ENCODE results near the gene CBL.
"Not testable (repeated sequence)": the region's sequence is repeated elsewhere in the genome, so short reads cannot be mapped to it uniquely, and the experiment has no call there.

The CBL gene

DNA sequence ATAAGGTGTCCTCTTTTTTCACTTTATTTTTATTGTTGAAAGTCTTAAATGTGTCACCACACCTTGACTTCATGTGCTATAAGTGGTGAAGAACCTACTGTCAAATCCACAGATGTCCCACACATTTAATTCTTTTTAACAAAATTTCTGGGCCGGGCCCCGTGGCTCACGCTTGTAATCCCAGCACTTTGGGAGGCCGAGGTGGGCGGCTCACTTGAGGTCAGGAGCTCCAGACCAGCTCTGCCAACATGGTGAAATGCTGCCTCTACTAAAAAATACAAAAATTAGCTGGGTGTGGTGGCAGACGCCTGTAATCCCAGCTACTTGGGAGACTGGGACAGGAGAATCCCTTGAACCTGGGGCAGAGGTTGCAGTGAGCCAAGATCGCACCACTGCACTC is 3.0 kb downstream of the CBL start:
- no peaks in the 10 kb centered on the region for H3K9me3 ChIP-seq (ENCODE audit: control insufficient read depth, insufficient read depth, low read length)
- no peaks in the 10 kb centered on the region for H3K36me3 ChIP-seq (ENCODE audit: insufficient read depth, low read length)
- peaks cover 5% of the 10 kb centered on the region for H3K4me1 ChIP-seq (ENCODE audit: insufficient read depth, low read length)
- no peak overlapping the region for H3K9ac ChIP-seq (ENCODE audit: low read depth, low read length)

DNA sequence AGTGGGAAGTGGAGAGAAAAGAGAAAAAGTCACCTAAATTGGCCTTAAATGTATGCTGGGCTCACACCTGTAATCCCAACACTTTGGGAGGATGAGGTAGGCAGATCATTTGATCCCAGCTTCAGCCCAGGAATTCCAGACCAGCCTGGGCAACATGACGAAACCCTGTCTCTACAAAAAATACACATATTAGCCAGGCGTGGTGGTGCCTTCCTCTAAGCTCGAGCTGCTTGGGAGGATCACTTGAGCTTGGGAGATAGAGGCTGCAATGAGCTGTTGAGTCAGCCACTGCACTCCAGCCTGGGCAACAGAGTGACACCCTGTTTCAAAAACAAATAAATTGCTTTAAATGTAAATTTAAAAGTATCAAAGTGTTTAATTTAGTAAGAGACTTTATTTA is 3.9 kb downstream of the CBL start:
- no peaks in the 10 kb centered on the region for H3K36me3 ChIP-seq (ENCODE audit: insufficient read depth, low read length)
- no peaks in the 10 kb centered on the region for H3K9me3 ChIP-seq (ENCODE audit: control insufficient read depth, insufficient read depth, low read length)
- no peak overlapping the region for H3K9ac ChIP-seq (ENCODE audit: low read depth, low read length)
- H3K4me1 ChIP-seq (ENCODE audit: insufficient read depth, low read length) = peaks cover 5% of the 10 kb centered on the region

DNA sequence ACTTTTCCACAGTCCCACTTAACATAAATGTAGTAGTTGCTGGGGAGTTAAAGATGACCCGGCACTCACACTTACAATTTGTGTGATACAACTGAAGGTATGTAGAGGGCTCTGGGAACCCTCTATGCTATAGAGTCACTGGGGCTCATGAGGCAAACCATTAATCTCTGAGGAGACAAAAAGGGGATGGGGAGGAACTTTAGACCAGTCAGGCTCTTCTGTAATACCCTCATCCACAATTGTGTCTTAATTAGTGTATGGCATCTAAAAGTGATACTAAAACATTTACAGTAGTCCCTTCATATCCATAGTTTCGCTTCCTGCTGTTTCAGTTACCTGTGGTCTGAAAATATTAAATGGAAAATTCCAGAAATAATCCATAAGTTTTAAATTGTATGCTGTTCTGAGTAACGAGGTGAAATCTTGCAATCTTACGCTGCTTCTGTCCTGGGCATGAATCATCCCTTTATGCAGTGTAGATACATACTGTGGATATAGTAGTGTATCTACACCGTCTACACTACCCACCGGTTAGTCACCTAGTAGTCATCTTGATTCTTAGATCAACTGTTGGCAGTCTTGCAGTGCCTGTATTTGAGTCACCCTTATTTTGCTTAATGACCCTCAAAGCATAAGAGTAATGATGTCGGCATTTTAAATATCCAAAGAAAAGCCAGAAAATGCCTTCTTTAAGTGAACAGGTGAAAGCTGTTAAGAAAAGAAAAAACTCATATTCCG is 12.2 kb downstream of the CBL start:
- Histone ChIP-seq H3K9me3 (ENCODE audit: control insufficient read depth, insufficient read depth, low read length) (no peaks in the 10 kb centered on the region), H3K4me1 (ENCODE audit: insufficient read depth, low read length) (no peaks in the 10 kb centered on the region), H3K36me3 (ENCODE audit: insufficient read depth, low read length) (no peaks in the 10 kb centered on the region), H3K9ac (ENCODE audit: low read depth, low read length) (no peak overlapping the region)

DNA sequence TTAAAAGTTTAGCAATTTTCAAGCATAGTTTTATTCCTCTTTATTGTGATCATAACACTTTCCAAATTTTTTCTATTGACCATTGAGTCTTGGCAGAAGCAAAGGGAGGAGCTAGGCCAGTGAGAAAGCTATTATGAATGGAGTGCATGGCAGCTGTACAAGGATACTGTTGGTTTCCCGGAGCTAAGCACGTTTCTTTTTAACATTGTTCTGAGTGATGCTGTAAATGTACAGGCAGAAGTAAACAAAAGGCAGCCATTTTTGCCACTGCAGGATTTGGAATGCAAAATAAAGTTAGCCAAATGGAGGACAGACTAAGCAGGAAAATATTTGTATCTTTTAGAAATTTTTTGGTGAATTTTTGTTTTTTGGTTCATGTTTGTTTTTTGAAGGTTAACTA is 16.2 kb downstream of the CBL start:
- no peak overlapping the region for H3K9ac ChIP-seq (ENCODE audit: low read depth, low read length)
- no peaks in the 10 kb centered on the region for H3K4me1 ChIP-seq (ENCODE audit: insufficient read depth, low read length)
- H3K9me3 ChIP-seq (ENCODE audit: control insufficient read depth, insufficient read depth, low read length) = no peaks in the 10 kb centered on the region
- H3K36me3 ChIP-seq (ENCODE audit: insufficient read depth, low read length) = no peaks in the 10 kb centered on the region

DNA sequence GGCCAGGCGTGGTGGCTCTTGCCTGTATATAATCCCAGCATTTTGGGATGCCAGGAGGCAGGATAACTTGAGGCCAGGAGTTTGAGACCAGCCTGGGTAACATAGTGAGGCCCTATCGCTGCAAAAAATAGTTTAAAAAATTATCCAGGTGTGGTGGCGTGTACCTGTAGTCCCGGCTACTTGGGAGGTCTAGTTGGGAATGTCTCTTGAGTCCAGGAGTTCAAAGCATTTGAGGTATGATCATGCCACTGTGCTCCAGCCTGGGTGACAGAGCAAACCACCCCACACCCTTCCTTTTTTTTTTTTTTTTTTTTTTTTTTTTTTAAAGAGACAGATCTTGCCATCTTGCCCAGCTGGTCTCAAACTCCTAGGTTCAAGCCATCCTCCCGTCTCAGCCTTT is 16.8 kb downstream of the CBL start:
- H3K4me1 ChIP-seq (ENCODE audit: insufficient read depth, low read length) = no peaks in the 10 kb centered on the region
- no peaks in the 10 kb centered on the region for H3K9me3 ChIP-seq (ENCODE audit: control insufficient read depth, insufficient read depth, low read length)
- H3K9ac ChIP-seq (ENCODE audit: low read depth, low read length) = no peak overlapping the region
- no peaks in the 10 kb centered on the region for H3K36me3 ChIP-seq (ENCODE audit: insufficient read depth, low read length)

DNA sequence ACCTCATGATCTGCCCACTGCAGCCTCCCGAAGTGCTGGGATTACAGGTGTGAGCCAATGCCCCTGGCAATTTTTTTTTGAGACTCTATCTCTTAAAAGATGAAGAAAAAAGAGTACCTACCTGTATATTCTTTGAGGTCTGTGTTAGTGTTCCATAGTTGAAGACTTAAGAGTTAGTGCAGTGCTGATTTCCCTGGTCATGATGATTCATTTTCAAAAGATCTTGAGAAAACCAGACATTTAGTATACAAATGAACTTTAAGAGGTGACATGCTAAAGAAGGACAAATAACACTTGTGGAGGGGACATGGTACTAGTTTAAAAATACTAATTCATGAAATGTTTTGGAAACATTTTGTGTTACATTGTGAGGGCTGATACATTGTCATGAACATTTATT is 17.7 kb downstream of the CBL start:
- no peaks in the 10 kb centered on the region for H3K9me3 ChIP-seq (ENCODE audit: control insufficient read depth, insufficient read depth, low read length)
- no peaks in the 10 kb centered on the region for H3K4me1 ChIP-seq (ENCODE audit: insufficient read depth, low read length)
- H3K36me3 ChIP-seq (ENCODE audit: insufficient read depth, low read length) = no peaks in the 10 kb centered on the region
- no peak overlapping the region for H3K9ac ChIP-seq (ENCODE audit: low read depth, low read length)

DNA sequence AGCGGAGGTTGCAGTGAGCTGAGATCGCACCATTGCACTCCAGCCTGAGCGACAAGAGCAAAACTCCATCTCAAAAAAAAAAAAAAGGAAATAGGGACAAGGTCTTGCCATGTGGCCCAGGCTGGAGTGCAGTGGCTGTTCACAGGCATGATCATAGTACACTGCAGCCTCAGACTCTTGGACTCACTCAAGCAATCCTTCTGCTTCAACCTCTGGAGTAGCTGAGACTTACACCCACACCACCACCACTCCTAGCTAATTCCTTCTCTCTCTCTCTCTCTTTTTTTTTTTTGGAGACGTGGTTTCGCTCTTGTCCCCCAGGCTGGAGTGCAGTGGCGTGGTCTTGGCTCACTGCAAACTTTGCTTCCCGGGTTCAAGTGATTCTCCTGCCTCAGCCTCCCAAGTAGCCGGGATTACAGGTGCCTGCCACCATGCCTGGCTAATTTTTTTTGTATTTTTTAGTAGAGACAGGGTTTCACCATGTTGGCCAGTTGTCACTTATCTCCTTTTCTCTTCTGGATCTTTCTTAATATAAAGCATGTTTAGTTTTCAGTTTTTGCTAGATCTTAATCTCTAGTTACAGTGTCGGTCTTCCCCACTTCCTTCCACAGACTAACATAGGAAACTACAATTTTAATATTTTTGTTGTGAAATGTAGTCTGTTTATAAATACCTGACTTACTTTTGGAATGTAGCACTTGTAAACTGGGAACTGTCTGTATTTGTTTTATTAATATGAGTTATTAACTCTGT is 22.6 kb downstream of the CBL start:
- not testable (repeated sequence) for H3K9ac ChIP-seq (ENCODE audit: low read depth, low read length); H3K9me3 ChIP-seq (ENCODE audit: control insufficient read depth, insufficient read depth, low read length); H3K36me3 ChIP-seq (ENCODE audit: insufficient read depth, low read length); H3K4me1 ChIP-seq (ENCODE audit: insufficient read depth, low read length)

DNA sequence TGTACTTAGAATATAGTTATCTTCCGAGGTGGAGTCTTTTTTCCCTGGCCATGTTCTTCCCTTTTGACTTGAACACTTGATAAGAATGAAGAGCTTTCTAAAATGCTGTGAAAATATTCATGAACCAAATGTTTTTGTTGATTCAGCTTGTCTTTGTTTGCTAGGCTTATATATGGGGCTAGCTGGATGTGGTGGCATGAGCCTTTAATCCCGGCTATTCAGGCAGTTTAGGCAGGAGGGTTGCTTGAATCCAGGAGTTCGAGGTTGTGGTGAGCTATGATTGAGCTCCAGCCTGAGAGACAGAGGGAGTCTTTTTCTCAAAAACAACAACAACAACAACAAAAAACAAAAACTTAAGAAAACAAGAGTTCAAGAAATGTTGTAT is 23.1 kb downstream of the CBL start:
- H3K36me3 ChIP-seq (ENCODE audit: insufficient read depth, low read length) = no peaks in the 10 kb centered on the region
- no peak overlapping the region for H3K9ac ChIP-seq (ENCODE audit: low read depth, low read length)
- H3K9me3 ChIP-seq (ENCODE audit: control insufficient read depth, insufficient read depth, low read length) = no peaks in the 10 kb centered on the region
- H3K4me1 ChIP-seq (ENCODE audit: insufficient read depth, low read length) = 0 out of 2 replicates have a peak, but pooled peaks cover 5% of the 10 kb centered on the region

DNA sequence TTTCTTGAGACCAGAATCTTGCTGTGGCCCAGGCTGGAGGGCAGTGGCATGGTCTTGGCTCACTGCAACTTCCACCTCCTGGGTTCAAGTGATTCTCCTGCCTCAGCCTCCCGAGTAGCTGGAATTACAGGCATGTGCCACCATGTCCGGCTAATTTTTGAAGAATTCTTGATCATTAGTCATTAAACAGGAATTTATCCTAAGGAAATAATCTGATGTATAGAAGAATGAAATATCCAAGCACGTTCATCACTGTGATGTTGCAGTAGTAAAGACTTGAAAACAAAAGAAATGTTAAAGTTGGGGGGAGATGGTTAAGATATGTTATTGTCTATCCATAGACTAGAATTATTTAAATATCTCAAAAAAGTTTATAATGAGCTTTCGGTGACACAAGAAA is 23.6 kb downstream of the CBL start:
- Histone ChIP-seq H3K9me3 (ENCODE audit: control insufficient read depth, insufficient read depth, low read length) (no peaks in the 10 kb centered on the region), H3K36me3 (ENCODE audit: insufficient read depth, low read length) (no peaks in the 10 kb centered on the region), H3K4me1 (ENCODE audit: insufficient read depth, low read length) (0 out of 2 replicates have a peak, but pooled peaks cover 5% of the 10 kb centered on the region), H3K9ac (ENCODE audit: low read depth, low read length) (no peak overlapping the region)

DNA sequence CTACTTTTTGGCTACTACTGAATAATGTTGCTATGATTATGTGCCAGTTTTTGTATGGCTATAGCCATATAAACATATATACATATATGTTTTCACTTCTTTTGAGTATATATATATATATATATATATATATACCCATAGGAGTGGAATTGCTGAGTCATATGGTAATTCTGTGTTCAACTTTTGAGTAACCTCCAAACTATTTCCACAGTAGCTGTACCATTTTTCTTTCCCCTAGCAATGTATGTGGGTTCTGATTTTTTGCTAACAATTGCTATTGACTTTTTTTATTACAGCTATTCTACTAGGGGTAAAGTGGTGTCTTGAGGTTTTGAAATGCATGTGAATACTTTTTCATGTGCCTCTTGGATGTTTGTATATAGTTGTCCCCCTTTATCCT is 30.4 kb downstream of the CBL start:
- Histone ChIP-seq H3K9me3 (ENCODE audit: control insufficient read depth, insufficient read depth, low read length) (no peaks in the 10 kb centered on the region), H3K36me3 (ENCODE audit: insufficient read depth, low read length) (no peaks in the 10 kb centered on the region), H3K4me1 (ENCODE audit: insufficient read depth, low read length) (0 out of 2 replicates have a peak, but pooled peaks cover 11% of the 10 kb centered on the region), H3K9ac (ENCODE audit: low read depth, low read length) (no peak overlapping the region)

DNA sequence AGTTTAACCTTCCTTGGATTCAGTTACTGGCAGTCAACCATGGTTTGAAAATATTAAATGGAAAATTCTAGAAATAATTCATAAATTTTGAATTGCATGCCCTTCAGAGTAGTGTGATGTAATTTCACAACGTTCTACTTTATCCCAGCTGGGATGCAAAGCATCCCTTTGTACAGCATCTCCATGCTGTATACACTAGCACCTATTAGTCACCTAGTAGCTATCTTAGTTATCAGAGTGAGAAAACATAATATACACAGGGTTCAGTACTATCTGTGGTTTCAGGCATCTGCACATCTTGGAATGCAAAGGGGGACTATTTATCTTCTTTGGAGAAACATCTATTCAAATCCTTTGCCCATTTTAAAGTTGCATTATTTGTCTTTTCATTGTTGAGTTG is 30.8 kb downstream of the CBL start:
- Histone ChIP-seq H3K9me3 (ENCODE audit: control insufficient read depth, insufficient read depth, low read length) (no peaks in the 10 kb centered on the region), H3K36me3 (ENCODE audit: insufficient read depth, low read length) (no peaks in the 10 kb centered on the region), H3K9ac (ENCODE audit: low read depth, low read length) (no peak overlapping the region), H3K4me1 (ENCODE audit: insufficient read depth, low read length) (0 out of 2 replicates have a peak, but pooled peaks cover 11% of the 10 kb centered on the region)

DNA sequence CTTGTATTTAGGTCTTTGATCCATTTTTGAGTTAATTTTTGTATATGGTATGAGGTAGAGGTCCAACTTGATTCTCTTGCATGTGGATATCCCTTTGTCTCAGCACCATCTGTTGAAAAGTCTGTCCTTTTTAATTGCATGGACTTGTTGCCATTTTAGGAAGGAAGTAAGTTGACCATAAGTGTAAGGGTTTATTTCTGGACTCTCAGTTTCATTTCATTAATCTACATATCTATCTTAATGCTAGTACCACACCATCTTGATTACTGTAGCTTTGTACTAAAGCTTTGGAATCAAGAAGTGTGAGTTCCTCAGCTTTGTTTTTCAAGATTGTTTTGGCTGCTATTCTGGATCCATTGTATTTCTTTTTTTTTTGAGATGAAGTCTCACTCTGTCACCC is 31.4 kb downstream of the CBL start:
- H3K9ac ChIP-seq (ENCODE audit: low read depth, low read length) = no peak overlapping the region
- H3K9me3 ChIP-seq (ENCODE audit: control insufficient read depth, insufficient read depth, low read length) = no peaks in the 10 kb centered on the region
- H3K36me3 ChIP-seq (ENCODE audit: insufficient read depth, low read length) = no peaks in the 10 kb centered on the region
- H3K4me1 ChIP-seq (ENCODE audit: insufficient read depth, low read length) = 0 out of 2 replicates have a peak, but pooled peaks cover 11% of the 10 kb centered on the region

DNA sequence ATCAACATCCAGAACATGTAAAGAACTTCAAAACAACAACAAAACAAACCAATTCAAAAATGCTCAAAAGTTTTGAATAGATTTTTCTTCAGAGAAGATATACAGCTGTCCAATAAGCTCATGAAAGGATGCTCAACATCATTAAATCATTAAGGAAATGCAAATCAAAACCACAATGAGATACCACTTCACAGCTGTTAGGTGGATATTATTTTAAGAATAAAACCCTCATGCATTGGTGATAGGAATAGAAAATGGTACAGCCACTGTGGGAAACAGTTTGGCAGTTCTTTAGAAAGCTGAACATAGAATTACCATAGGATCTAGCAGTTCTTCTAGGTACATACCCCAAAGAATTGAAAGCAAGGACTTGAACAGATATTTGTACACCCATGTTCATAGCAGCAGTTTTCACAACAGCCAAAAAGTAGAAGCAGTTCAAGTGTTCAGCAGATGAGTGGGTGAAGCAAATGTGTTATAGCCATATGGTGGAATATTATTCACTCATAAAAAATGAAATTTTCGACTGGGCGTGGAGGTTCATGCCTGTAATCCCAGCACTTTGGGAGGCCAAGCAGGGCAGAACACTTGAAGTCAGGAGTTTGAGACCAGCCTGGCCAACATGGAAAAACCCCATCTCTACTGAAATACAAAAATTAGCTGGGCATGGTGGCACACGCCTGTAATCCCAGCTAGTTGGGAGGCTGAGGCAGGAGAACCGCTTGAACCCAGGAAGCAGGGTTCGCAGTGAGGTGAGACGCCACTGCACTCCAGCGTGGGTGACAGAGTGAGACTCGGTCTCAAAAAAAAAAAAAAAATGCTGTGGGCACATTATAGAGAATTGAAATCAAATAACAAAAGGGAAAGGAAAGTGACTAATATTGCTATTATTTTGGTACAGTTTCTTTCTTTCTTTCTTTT is 42.9 kb downstream of the CBL start:
- H3K9me3 ChIP-seq (ENCODE audit: control insufficient read depth, insufficient read depth, low read length) = no peaks in the 10 kb centered on the region; the same call in 1 of the 2 replicates
- no peaks in the 10 kb centered on the region for H3K36me3 ChIP-seq (ENCODE audit: insufficient read depth, low read length)
- no peak overlapping the region for H3K9ac ChIP-seq (ENCODE audit: low read depth, low read length)
- H3K4me1 ChIP-seq (ENCODE audit: insufficient read depth, low read length) = no peaks in the 10 kb centered on the region

DNA sequence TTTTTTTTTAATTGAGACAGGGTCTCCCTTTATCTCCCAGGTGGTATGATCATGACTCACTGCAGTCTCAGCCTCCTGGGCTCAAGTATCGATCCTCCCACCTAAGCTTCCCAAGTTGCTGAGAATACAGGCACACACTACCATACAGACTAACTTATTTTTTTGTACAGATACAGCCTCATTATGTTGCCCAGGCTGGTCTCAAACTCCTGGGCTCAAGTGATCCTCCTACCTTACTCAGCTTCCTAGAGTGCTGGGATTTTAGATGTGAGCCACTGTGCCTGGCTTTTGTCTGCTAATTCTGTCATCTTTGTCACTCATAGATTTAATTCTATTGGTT is 43.5 kb downstream of the CBL start:
- Histone ChIP-seq H3K9me3 (ENCODE audit: control insufficient read depth, insufficient read depth, low read length) (no peaks in the 10 kb centered on the region; the same call in 1 of the 2 replicates), H3K9ac (ENCODE audit: low read depth, low read length) (no peak overlapping the region), H3K36me3 (ENCODE audit: insufficient read depth, low read length) (no peaks in the 10 kb centered on the region), H3K4me1 (ENCODE audit: insufficient read depth, low read length) (no peaks in the 10 kb centered on the region)
